Measurements from ENCODE around the gene IDI2.
"Not testable (repeated sequence)": the region's sequence is repeated elsewhere in the genome, so short reads cannot be mapped to it uniquely, and the experiment has no call there.

Gene IDI2

GRCh38 chr10:1047937-1048336 is 22.3 kb upstream of the IDI2 start:
- no peak for DNase-seq (ENCODE audit: low spot score)

- DNase-seq (ENCODE audit: low spot score): no peak
Measured at GRCh38 chr10:1045415-1045814, 19.8 kb upstream of the IDI2 start.

- DNase-seq (ENCODE audit: low spot score): no peak
Measured at GRCh38 chr10:1044964-1045363, 19.3 kb upstream of the IDI2 start.

- DNase-seq (ENCODE audit: low spot score): no peak
Measured at GRCh38 chr10:1044146-1044545, 18.5 kb upstream of the IDI2 start.

GRCh38 chr10:1043532-1043995 is 17.9 kb upstream of the IDI2 start:
- peak; percentile 58 for DNase-seq (ENCODE audit: low spot score)

GRCh38 chr10:1041514-1041913 is 15.9 kb upstream of the IDI2 start:
- DNase-seq (ENCODE audit: low spot score): no peak

GRCh38 chr10:1040133-1040532 is 14.5 kb upstream of the IDI2 start:
- no peak for DNase-seq (ENCODE audit: low spot score)

GRCh38 chr10:1038769-1039168 is 13.1 kb upstream of the IDI2 start:
- DNase-seq (ENCODE audit: low spot score): not testable (repeated sequence)

- no peak for DNase-seq (ENCODE audit: low spot score)
Measured at GRCh38 chr10:1037098-1037497, 11.4 kb upstream of the IDI2 start.

GRCh38 chr10:1036341-1036791 is 10.7 kb upstream of the IDI2 start:
- no peak for DNase-seq (ENCODE audit: low spot score)

GRCh38 chr10:1035201-1035600 is 9.5 kb upstream of the IDI2 start:
- DNase-seq (ENCODE audit: low spot score): no peak

- DNase-seq (ENCODE audit: low spot score): no peak
Measured at GRCh38 chr10:1034758-1035157, 9.1 kb upstream of the IDI2 start.

- no peak for DNase-seq (ENCODE audit: low spot score)
Measured at GRCh38 chr10:1033601-1034000, 7.9 kb upstream of the IDI2 start.

- no peak for DNase-seq (ENCODE audit: low spot score)
Measured at GRCh38 chr10:1029838-1030237, 4.2 kb upstream of the IDI2 start.

- no peak for DNase-seq (ENCODE audit: low spot score)
Measured at GRCh38 chr10:1026578-1026977, 919 bp upstream of the IDI2 start.

GRCh38 chr10:1024103-1024502 is 1.6 kb downstream of the IDI2 start:
- DNase-seq (ENCODE audit: low spot score): no peak

GRCh38 chr10:1022413-1022812 is 3.2 kb downstream of the IDI2 start:
- no peak for DNase-seq (ENCODE audit: low spot score)

- DNase-seq (ENCODE audit: low spot score): no peak
Measured at GRCh38 chr10:1020958-1021357, 4.7 kb downstream of the IDI2 start.

- DNase-seq (ENCODE audit: low spot score): no peak
Measured at GRCh38 chr10:1020460-1020859, 5.2 kb downstream of the IDI2 start.

GRCh38 chr10:1019362-1019761 is 6.3 kb downstream of the IDI2 start:
- no peak for DNase-seq (ENCODE audit: low spot score)

GRCh38 chr10:1015688-1016087 is 10.0 kb downstream of the IDI2 start:
- no peak for DNase-seq (ENCODE audit: low spot score)

- no peak for DNase-seq (ENCODE audit: low spot score)
Measured at GRCh38 chr10:1011696-1012095, 14.0 kb downstream of the IDI2 start.

- no peak for DNase-seq (ENCODE audit: low spot score)
Measured at GRCh38 chr10:1010703-1011102, 15.0 kb downstream of the IDI2 start.

- DNase-seq (ENCODE audit: low spot score): not testable (repeated sequence)
Measured at GRCh38 chr10:1009947-1010346, 15.7 kb downstream of the IDI2 start.

- DNase-seq (ENCODE audit: low spot score): no peak
Measured at GRCh38 chr10:1009071-1009494, 16.6 kb downstream of the IDI2 start.

All from germinal center (tissue), 1 donor.